Right forelimb (tissue), 1 donor: ENCODE results near the gene RAB44.
"Not testable (repeated sequence)": the region's sequence is repeated elsewhere in the genome, so short reads cannot be mapped to it uniquely, and the experiment has no call there.

Experiments
- DNase-seq: peaks from one replicate; pipeline ENCODE4 v3.0.0-alpha.2; 2018

RAB44 gene

GRCh38 chr6:36714511-36714910 is 16.9 kb downstream of the RAB44 start:
- DNase-seq, result peak; percentile 13

DNA sequence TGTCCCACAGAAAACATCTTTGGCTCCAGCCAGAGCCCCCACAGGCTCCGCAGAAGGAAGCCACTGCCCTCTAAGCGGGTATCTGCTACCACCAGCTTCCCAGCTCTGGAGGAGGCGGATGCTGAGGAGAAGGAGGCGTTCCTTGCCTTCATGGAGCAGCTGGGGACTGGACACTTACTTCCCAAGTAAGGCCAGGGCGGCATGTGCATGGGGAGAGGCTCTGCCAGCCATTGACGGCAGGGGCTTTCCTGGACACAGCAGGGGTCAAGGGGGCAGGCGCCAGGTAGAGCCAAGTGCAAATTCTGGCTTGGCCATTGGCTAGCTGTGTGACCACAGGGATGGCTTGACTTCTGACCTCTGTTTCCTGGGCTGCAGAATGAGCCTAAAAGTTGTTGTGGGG is 17.8 kb downstream of the RAB44 start:
- DNase-seq, result peak; percentile 38

DNA sequence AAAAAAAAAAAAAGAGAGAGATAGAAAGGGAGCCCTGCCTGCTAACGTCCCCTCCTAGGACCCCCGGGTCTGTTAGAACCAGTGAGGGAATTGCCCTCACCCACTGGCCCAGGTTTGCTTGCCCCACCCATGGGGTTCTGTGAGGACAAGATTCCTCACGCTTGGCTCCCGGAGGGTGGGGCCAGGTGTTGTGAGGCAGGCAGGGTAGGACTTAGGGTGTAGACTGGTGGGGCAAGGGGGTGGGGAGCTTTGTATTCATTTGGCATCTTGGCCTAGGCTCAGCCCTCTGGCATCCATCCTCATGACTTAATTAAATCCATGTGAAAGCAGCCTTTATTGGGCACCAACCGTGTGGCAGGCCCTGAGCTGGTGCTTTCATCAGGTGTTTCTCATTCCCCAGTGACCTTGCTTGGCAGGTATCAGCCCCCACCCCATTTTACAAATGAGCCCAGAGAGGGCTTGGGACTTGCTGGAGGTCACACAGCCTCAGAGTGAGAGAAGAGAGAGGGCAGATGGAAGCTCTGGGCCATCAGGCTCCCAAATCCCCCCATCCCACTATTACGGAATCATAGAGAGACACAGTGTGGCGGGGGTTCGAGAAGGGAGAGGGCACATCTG is 19.0 kb downstream of the RAB44 start:
- DNase-seq, result peak; percentile 4

- DNase-seq, result peak; percentile 43
Measured at GRCh38 chr6:36717231-36717825, 19.7 kb downstream of the RAB44 start.

DNA sequence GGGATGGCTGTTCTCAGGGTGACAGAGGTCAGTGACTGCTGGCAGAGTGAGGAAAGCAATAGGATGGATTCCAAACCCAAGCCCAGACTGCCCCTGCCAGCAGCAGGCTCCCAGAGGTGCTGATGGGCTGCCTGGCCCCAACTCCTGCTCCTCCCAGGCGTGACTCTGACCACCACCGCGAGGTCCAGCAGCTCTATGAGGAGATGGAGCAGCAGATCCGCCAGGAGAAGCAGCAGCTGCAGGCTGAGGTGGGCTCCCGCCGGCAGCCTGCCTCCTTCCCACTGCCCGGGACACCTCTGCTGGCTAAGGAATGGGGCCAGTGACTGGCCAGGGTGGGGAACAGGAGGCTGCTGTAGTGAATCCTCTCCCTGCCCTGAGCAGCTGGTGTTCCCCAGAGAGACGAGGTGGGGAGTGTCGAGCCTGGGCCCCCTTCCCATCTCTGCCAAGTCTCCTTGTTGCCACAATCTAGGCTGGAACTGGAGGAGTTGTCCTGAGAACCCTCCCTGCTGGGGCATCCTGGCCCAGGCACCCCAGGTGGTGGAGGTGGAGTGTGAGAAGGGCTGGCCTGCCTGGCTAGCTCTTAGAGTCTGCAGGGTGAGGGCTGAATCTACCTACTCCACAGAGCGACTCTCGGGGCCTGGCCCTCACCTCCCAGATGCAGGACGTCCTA is 20.4 kb downstream of the RAB44 start:
- DNase-seq, result peak; percentile 27

DNA sequence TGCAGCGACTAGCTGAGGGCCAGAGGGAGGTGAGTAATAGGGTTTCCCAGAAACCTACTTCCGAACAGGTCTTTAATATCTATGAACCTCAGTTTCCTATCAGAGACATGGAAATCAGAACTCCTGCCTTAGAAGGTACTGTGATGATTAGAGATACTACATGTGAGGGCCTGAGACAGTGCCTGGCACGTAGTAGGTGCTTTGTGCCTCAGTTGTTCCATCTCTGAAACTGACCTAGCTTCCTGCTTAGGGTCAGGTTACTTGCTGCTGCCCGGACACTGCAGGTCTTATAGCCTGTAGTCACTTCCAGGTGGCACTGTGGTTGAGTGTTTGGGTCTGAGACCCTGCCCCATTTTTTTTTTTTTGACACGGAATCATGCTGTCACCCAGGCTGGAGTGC is 20.9 kb downstream of the RAB44 start:
- DNase-seq, result peak; percentile 7

- peak; percentile 21 for DNase-seq
Measured at GRCh38 chr6:36719126-36719525, 21.5 kb downstream of the RAB44 start.

- DNase-seq, result no peak
Measured at GRCh38 chr6:36720251-36721141, 22.9 kb downstream of the RAB44 start.

GRCh38 chr6:36721369-36722140 is 23.9 kb downstream of the RAB44 start:
- DNase-seq, result no peak

DNA sequence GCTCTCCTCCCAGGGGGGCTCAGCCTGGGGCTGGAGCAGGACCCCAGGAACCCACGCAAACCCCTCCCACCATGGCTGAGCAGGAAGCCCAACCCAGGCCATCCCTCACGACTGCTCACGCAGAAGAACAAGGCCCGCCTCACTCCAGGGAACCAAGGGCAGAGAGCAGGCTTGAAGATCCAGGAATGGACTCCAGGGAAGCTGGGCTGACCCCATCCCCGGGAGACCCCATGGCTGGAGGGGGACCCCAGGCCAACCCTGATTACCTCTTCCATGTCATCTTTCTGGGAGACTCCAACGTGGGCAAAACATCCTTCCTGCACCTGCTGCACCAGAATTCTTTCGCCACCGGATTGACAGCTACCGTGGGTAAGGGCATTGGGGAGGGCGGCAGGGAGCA is 24.7 kb downstream of the RAB44 start:
- DNase-seq, result no peak

GRCh38 chr6:36722879-36723278 is 25.3 kb downstream of the RAB44 start:
- DNase-seq, result no peak

- DNase-seq, result not testable (repeated sequence)
Measured at GRCh38 chr6:36723992-36724391, 26.4 kb downstream of the RAB44 start.

GRCh38 chr6:36724514-36725390 is 27.1 kb downstream of the RAB44 start:
- no peak for DNase-seq

DNA sequence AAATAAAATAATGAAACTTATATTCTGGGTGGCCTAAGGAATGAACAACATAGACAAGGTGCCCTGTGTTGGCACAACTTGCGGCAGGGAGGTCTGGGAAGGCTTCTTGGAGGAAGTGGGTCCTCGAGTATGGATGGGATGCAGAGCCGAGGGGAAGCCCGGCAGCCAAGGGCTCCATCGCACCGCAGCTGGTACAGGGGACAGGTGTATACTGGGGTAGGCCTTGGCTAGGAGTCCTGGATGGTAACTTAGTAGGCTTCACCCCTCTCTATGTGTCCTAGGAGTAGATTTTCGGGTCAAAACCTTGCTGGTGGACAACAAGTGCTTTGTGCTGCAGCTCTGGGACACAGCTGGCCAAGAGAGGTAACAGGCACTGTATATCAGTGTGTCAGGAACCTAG is 28.0 kb downstream of the RAB44 start:
- DNase-seq, result no peak

DNA sequence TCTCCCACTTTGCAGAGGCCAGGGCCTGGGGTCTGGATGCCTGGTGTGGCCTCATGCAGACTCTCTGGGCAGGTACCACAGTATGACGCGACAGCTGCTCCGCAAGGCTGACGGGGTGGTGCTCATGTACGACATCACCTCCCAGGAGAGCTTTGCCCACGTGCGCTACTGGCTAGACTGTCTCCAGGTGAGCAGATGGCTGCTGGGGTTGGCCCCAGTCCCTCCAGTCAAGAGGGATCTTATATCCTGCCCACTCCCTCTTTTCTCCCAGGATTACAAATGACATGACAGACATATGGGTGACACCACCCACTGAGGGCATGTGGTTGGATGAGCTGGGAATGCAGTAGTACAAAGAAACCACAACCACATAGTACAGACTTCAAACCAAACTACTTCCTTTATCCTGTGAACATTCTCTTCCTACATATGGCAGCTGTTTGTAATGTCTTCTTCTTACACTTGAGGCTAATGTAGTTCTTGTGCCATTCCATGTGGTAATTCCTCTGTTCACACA is 29.9 kb downstream of the RAB44 start:
- no peak for DNase-seq

DNA sequence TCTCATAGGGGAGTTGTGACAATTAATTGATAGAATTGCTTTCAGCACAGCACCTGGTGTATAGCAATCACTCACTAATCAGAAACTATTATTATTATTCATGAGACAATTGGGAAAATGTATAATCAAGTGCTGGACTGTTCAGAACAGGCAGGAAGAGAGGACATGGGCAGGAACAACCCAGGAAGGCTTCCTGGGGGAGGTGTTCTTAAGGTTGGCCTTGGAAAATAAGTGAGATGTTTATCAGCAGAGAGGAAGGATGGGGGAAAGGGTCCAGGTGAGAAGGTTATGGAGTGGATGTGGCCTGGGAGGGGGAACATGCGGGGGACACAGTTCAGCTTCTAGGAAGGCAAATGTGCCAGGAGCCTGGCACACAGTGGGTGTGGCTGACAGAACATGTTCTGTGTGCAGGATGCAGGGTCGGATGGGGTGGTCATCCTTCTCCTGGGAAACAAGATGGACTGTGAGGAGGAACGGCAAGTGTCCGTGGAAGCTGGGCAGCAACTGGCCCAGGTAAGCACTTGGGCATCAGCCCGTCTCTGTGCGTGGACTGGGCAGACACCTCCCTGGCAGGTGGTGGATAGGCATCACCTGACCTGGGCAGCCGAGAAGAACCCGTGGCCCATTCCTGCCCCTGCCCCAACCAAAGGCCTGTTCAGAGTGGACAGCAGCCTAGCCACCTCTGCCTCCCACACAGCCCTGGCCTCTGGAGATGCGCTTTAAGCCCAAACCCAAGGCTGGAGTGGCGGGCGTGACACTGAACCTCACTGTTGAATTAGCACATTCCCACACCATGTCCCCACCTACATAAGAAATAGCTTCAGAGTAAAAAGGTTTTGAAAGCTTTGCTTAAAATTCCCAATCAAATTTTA is 30.9 kb downstream of the RAB44 start:
- DNase-seq, result no peak

GRCh38 chr6:36729161-36729524 is 31.5 kb downstream of the RAB44 start:
- DNase-seq, result no peak

- DNase-seq, result no peak
Measured at GRCh38 chr6:36730424-36731380, 33.1 kb downstream of the RAB44 start.
